Spleen (tissue), 11 donors: ENCODE measurements around the gene FXYD5. TPM values are rescaled to one million over a fixed set of nuclear protein-coding genes. Genes with fewer than 3 reads are reported as not detected.
"Not testable (repeated sequence)": the region's sequence is repeated elsewhere in the genome, so short reads cannot be mapped to it uniquely, and the experiment has no call there.

Experiments
- DNase-seq: peaks from one replicate; pipeline ENCODE4 v3.0.0-alpha.2; 2020
- H3K27ac ChIP-seq, 8 donors: fragments of 200-600 bp; sonication (generic) in 7 of 8; 1 replicate in 4 of 8; 2 replicates in 4 of 8; pipeline versions ENCODE4 v1.5.0 to v1.8.0; 2016 to 2021; ENCODE audit warnings: inconsistent platforms in 4 of 8, mild to moderate bottlenecking in 4 of 8, moderate library complexity in 1 of 8
- H3K27me3 ChIP-seq, 7 donors: fragments of 200-600 bp; sonication (generic) in 6 of 7; replicated peaks in 1 of 7; 1 replicate in 4 of 7; 2 replicates in 3 of 7; pipeline versions ENCODE4 v1.5.0 to v1.8.0; 2016 to 2021; ENCODE audit warnings: inconsistent platforms in 3 of 7, mild to moderate bottlenecking in 1 of 7
- H3K36me3 ChIP-seq, 6 donors: fragments of 200-600 bp; sonication (generic) in 5 of 6; 1 replicate in 4 of 6; 2 replicates in 2 of 6; pipeline versions ENCODE4 v1.5.0 to v1.8.0; 2016 to 2021; ENCODE audit warnings: inconsistent platforms in 2 of 6
- H3K4me1 ChIP-seq, 6 donors: fragments of 200-600 bp; sonication (generic) in 5 of 6; 1 replicate in 3 of 6; 2 replicates in 3 of 6; pipeline versions ENCODE4 v1.5.0 to v1.8.0; 2016 to 2021; ENCODE audit warnings: inconsistent platforms in 3 of 6
- H3K4me3 ChIP-seq, 8 donors: fragments of 200-600 bp; sonication (generic) in 7 of 8; 1 replicate in 4 of 8; 2 replicates in 4 of 8; pipeline versions ENCODE4 v1.5.0 to v1.8.0; 2016 to 2021; ENCODE audit warnings: inconsistent platforms in 4 of 8, mild to moderate bottlenecking in 4 of 8, moderate library complexity in 2 of 8
- H3K9me3 ChIP-seq, 8 donors: fragments of 200-600 bp; sonication (generic) in 7 of 8; 1 replicate in 4 of 8; 2 replicates in 4 of 8; pipeline versions ENCODE4 v1.5.0 to v1.8.0; 2016 to 2021; ENCODE audit warnings: inconsistent platforms in 4 of 8
- CTCF ChIP-seq, 11 experiments: fragments of 200-600 bp in 7 of 11; fragments of 450-650 bp in 4 of 11; sonication (generic) in 4 of 11; IDR thresholded peaks in 8 of 11; conservative IDR thresholded peaks in 3 of 11; 1 replicate in 7 of 11; 2 replicates in 4 of 11; pipeline versions ENCODE4 v1.4.0 to v1.8.0; 2016 to 2021; ENCODE audit warnings: antibody characterized with exemption in 11 of 11, inconsistent platforms in 4 of 11, mild to moderate bottlenecking in 1 of 11
- POLR2A ChIP-seq, 3 donors: fragments of 450-650 bp; IDR thresholded peaks; one replicate each; pipeline ENCODE4 v1.5.1; 2017; ENCODE audit warnings: antibody characterized with exemption in 3 of 3, mild to moderate bottlenecking in 1 of 3
- POLR2AphosphoS5 ChIP-seq, 3 donors: sonication (generic); formaldehyde crosslinking; IDR thresholded peaks; one replicate each; pipeline ENCODE4 v1.5.1; 2017; ENCODE audit warnings: antibody characterized with exemption in 3 of 3
- WGBS, 5 donors: extraction: QIAGEN DNeasy Blood & Tissue Kit in 3 of 5; methylation state at CpG; one replicate each; pipeline versions ENCODE4 v1.1.5 to v1.1.7; 2013 to 2018; 5-methylcytosine and 5-hydroxymethylcytosine counted together
- intact Hi-C: fragments of 100-400 bp; cut with DNase I; formaldehyde crosslinking; loops from one replicate; pipeline ENCODE4 v1.15.0; 2023; ENCODE audit warnings: low total_unique reads
- polyA plus RNA-seq, 3 donors: library from polyadenylated mRNA; stranded (reverse); fragments of 200-250 nt; gene quantifications; one replicate each; pipeline ENCODE4 v1.2.1, GENCODE V29; 2013
- total RNA-seq, 7 donors: library from RNA; depleted of rRNA in 3 of 7; stranded (reverse); fragments of >200 nt in 3 of 7; fragmentation: NEBNext Ultra II Directional in 4 of 7; extraction: Animal tissue kit (Norgen Biotek cat#: 25700) in 4 of 7; gene quantifications; one replicate each; pipeline versions ENCODE4 v1.1.0 to v1.2.1, GENCODE V29; 2016 to 2021
- donor health status: healthy with polysubstance abuse.
- donor health status: DM: no; HTN: no; CAD: no; lungs with moderate emphysema.
- donor health status: DM: no; HTN: no; CAD: no.
- donor health status: Bipolar disorder and iron deficiency.
- donor health status: healthy.
- donor health status: DM: no; HTN: no; CAD: no.
- donor health status: DM: yes; HTN: yes; CAD: no.

The FXYD5 gene
- total and polyA plus RNA-seq, 10 donors = 132 to 235 (median 175) TPM

GRCh38 chr19:35146746-35147459, 7.6 kb upstream of the FXYD5 start:
- WGBS, 5 donors = 66 to 78% (median 71%) methylated on average over 7 of the region's 7 CpGs
- Histone ChIP-seq H3K4me3 (no peak overlapping the region), H3K27me3 (peaks cover 0 to 34% (median 18%) of the 10 kb centered on the region in 7 donors), H3K4me1 (peaks cover 8 to 35% (median 26%) of the 10 kb centered on the region in 6 donors), H3K27ac (no peak overlapping the region), H3K9me3 (no peaks in the 10 kb centered on the region), H3K36me3 (no peaks in the 10 kb centered on the region)
- no peak for DNase-seq
- TF ChIP-seq POLR2AphosphoS5 (IDR thresholded peaks at IDR 0.05) (no peak), POLR2A (IDR thresholded peaks at IDR 0.05) (no peak), CTCF (IDR thresholded peaks at IDR 0.05 in 8 of 11, conservative IDR thresholded peaks at IDR 0.05 in 3 of 11) (no peak)
- intact Hi-C loops = no loop called here

- intact Hi-C loops = no loop called here
- no peak for TF ChIP-seq POLR2AphosphoS5 (IDR thresholded peaks at IDR 0.05)
- TF ChIP-seq POLR2A (IDR thresholded peaks at IDR 0.05) = no peak
- no peak for TF ChIP-seq CTCF (IDR thresholded peaks at IDR 0.05 in 8 of 11, conservative IDR thresholded peaks at IDR 0.05 in 3 of 11)
- no peak for DNase-seq
- Histone ChIP-seq H3K4me3 (no peak overlapping the region), H3K9me3 (no peaks in the 10 kb centered on the region), H3K36me3 (no peaks in the 10 kb centered on the region), H3K27ac (no peak overlapping the region), H3K27me3 (peaks cover 0 to 14% (median 0%) of the 10 kb centered on the region in 7 donors), H3K4me1 (peaks cover 0 to 34% (median 21%) of the 10 kb centered on the region in 6 donors)
- 89 to 98% (median 91%) methylated on average over 3 of the region's 3 CpGs for WGBS, 5 donors
These were observed 5.1 kb upstream of the FXYD5 start for GRCh38 chr19:35149463-35149862.

- H3K4me1 ChIP-seq = peaks cover under 1 to 32% (median 21%) of the 10 kb centered on the region in 6 donors
- intact Hi-C loops = loop anchor here (5.0 to 10.0 kb wide), 2 partner anchors 54 to 117 kb away; partner anchors contain the start of gene USF2
- H3K9me3 ChIP-seq = no peaks in the 10 kb centered on the region
- 80 to 85% (median 81%) methylated on average over 2 of the region's 2 CpGs for WGBS, 5 donors
- no peak for TF ChIP-seq POLR2A (IDR thresholded peaks at IDR 0.05)
- no peak for TF ChIP-seq POLR2AphosphoS5 (IDR thresholded peaks at IDR 0.05)
- TF ChIP-seq CTCF (IDR thresholded peaks at IDR 0.05 in 8 of 11, conservative IDR thresholded peaks at IDR 0.05 in 3 of 11) = no peak
- peaks cover 0 to 6% (median 0%) of the 10 kb centered on the region in 7 donors for H3K27me3 ChIP-seq
- no peaks in the 10 kb centered on the region for H3K36me3 ChIP-seq
- no peak overlapping the region for H3K27ac ChIP-seq
- no peak overlapping the region for H3K4me3 ChIP-seq
- DNase-seq = no peak
These were observed 4.1 kb upstream of the FXYD5 start for GRCh38 chr19:35150445-35150844.

GRCh38 chr19:35151273-35152065, 3.1 kb upstream of the FXYD5 start:
- Histone ChIP-seq H3K27me3 (peaks cover 0 to 6% (median 0%) of the 10 kb centered on the region in 7 donors), H3K9me3 (no peaks in the 10 kb centered on the region), H3K4me3 (no peak overlapping the region), H3K4me1 (peaks cover 5 to 42% (median 31%) of the 10 kb centered on the region in 6 donors), H3K27ac (no peak overlapping the region), H3K36me3 (peaks cover 0 to 2% (median 0%) of the 10 kb centered on the region in 6 donors)
- intact Hi-C loops = loop anchor here (5.0 to 10.0 kb wide), 2 partner anchors 53 to 116 kb away; partner anchors contain the start of gene USF2
- TF ChIP-seq POLR2AphosphoS5 (IDR thresholded peaks at IDR 0.05) = no peak
- no peak for TF ChIP-seq CTCF (IDR thresholded peaks at IDR 0.05 in 8 of 11, conservative IDR thresholded peaks at IDR 0.05 in 3 of 11)
- no peak for TF ChIP-seq POLR2A (IDR thresholded peaks at IDR 0.05)
- 85 to 93% (median 88%) methylated on average over 20 of the region's 20 CpGs for WGBS, 5 donors
- DNase-seq = no peak

GRCh38 chr19:35153129-35153522, 1.4 kb upstream of the FXYD5 start:
- not testable (repeated sequence) for H3K9me3 ChIP-seq, H3K27me3 ChIP-seq, DNase-seq
- Histone ChIP-seq H3K36me3 (peaks cover 4 to 19% (median 13%) of the 10 kb centered on the region in 6 donors), H3K4me1 (peaks cover 5 to 58% (median 36%) of the 10 kb centered on the region in 6 donors), H3K27ac (peak overlapping the region in 4 of 8 donors; percentile 36 to 98 (median 93)), H3K4me3 (peak overlapping the region in 2 of 8 donors; percentile 70 to 92)
- intact Hi-C loops = loop anchor here (5.0 to 10.0 kb wide), 2 partner anchors 52 to 114 kb away; partner anchors contain the start of gene USF2
- WGBS, 5 donors = 79 to 84% (median 80%) methylated on average over 10 of the region's 10 CpGs
